ENCODE data around the gene LRCOL1.

LRCOL1 gene

DNA sequence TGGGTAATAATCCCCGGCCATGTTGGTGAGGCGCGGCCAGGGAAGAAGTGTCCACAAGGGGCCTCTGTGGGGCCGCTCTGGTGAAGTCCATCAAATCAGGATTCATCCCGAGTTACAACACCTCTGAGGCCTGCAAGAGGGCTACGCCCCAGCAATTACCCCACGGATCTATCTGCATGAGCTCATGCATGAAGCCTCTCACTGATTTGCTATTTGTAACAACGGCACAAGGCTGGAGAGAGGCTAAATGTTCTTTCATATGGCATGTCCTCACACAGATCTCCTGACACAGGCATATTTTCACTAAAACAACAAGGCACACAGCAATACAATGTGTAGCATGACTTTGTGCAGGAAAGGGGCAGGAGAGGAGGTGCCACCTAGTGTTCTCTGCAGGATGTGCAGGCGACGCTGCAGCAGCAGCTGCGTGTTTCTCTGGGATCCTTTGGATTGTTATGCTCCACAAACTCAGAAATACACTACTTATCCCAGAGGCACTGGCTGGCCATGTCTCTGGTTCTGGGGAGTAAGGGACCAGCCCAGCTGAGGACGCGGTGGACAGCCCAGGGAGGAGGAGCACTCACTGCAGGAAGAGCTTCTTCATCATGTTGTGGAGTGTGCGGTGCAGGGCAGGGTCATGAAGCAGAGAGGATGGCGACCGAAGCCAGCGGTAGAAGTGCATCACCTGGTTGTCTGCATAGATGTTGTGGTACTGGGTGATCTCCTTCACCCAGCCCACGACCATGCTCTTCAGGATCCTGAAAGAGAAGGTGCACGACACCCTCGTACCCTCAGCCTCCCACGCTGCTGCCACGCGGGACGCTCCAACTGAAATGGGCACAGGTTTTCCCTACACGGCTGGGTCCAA lies 28.4 kb upstream of the LRCOL1 start:
- Histone ChIP-seq H4K20me1 (ENCODE audit: low read depth, low read length) (no peaks in the 10 kb centered on the region), H3K4me3 (ENCODE audit: insufficient read depth, low read length, poor library complexity, severe bottlenecking) (no peak overlapping the region), H3K9me3 (ENCODE audit: insufficient read depth, low read length) (no peaks in the 10 kb centered on the region), H2AFZ (ENCODE audit: low read depth, low read length, severe bottlenecking) (no peak overlapping the region), H3K9ac (ENCODE audit: low read length) (no peak overlapping the region), H3K36me3 (ENCODE audit: low read length) (peaks cover 10% of the 10 kb centered on the region; the same call in 1 of the 2 replicates), H3K79me2 (ENCODE audit: insufficient read depth, low read length) (no peaks in the 10 kb centered on the region), H3K27ac (ENCODE audit: low read depth, low read length) (no peak overlapping the region), H3K9me2 (replicated peaks; ENCODE audit: insufficient read depth, low read length) (no peaks in the 10 kb centered on the region), H3F3A (ENCODE audit: insufficient read depth) (no peaks in the 10 kb centered on the region), H3K27me3 (ENCODE audit: low read length) (no peaks in the 10 kb centered on the region), H3K4me2 (ENCODE audit: low read depth, low read length, poor library complexity, severe bottlenecking) (no peak overlapping the region)
- TF ChIP-seq, protein P1, sequence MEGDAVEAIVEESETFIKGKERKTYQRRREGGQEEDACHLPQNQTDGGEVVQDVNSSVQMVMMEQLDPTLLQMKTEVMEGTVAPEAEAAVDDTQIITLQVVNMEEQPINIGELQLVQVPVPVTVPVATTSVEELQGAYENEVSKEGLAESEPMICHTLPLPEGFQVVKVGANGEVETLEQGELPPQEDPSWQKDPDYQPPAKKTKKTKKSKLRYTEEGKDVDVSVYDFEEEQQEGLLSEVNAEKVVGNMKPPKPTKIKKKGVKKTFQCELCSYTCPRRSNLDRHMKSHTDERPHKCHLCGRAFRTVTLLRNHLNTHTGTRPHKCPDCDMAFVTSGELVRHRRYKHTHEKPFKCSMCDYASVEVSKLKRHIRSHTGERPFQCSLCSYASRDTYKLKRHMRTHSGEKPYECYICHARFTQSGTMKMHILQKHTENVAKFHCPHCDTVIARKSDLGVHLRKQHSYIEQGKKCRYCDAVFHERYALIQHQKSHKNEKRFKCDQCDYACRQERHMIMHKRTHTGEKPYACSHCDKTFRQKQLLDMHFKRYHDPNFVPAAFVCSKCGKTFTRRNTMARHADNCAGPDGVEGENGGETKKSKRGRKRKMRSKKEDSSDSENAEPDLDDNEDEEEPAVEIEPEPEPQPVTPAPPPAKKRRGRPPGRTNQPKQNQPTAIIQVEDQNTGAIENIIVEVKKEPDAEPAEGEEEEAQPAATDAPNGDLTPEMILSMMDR (IDR thresholded peaks at IDR 0.05; ENCODE audit: insufficient read depth, low read length, poor library complexity, severe bottlenecking), result peak; percentile 46
- no peak for TF ChIP-seq EZH2phosphoT487 (conservative IDR thresholded peaks at IDR 0.05; ENCODE audit: low read length)

DNA sequence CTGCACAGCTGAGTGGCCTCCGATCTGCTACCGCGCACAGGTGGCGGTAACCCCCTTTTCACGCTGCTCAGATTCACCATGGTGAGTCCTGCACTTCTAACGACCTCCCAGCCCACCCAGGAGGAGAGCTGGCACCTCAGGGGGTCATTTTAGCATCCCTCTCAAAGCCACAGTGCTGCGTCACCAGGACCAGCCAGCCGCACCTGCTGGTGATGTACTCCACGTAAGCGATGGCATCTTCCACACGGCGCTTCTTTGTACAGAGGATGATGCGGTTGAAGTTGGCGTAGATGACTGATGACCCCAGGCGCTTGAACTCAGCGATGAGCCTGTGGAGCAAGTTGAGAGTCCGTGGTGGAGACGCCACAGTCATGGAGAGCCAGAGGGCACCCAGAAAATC lies 27.4 kb upstream of the LRCOL1 start:
- no peaks in the 10 kb centered on the region for H3K9me3 ChIP-seq (ENCODE audit: insufficient read depth, low read length)
- TF ChIP-seq EZH2phosphoT487 (conservative IDR thresholded peaks at IDR 0.05; ENCODE audit: low read length), result no peak
- TF ChIP-seq, protein P1 (IDR thresholded peaks at IDR 0.05; ENCODE audit: insufficient read depth, low read length, poor library complexity, severe bottlenecking), result no peak
- no peaks in the 10 kb centered on the region for H3K27me3 ChIP-seq (ENCODE audit: low read length)
- no peak overlapping the region for H3K4me3 ChIP-seq (ENCODE audit: insufficient read depth, low read length, poor library complexity, severe bottlenecking)
- H2AFZ ChIP-seq (ENCODE audit: low read depth, low read length, severe bottlenecking), result no peak overlapping the region
- H3K27ac ChIP-seq (ENCODE audit: low read depth, low read length), result no peak overlapping the region
- no peaks in the 10 kb centered on the region for H4K20me1 ChIP-seq (ENCODE audit: low read depth, low read length)
- H3K79me2 ChIP-seq (ENCODE audit: insufficient read depth, low read length), result no peaks in the 10 kb centered on the region
- H3F3A ChIP-seq (ENCODE audit: insufficient read depth), result no peaks in the 10 kb centered on the region
- peaks cover 10% of the 10 kb centered on the region; the same call in 1 of the 2 replicates for H3K36me3 ChIP-seq (ENCODE audit: low read length)
- H3K4me2 ChIP-seq (ENCODE audit: low read depth, low read length, poor library complexity, severe bottlenecking), result no peak overlapping the region
- H3K9me2 ChIP-seq (replicated peaks; ENCODE audit: insufficient read depth, low read length), result no peaks in the 10 kb centered on the region
- no peak overlapping the region for H3K9ac ChIP-seq (ENCODE audit: low read length)

DNA sequence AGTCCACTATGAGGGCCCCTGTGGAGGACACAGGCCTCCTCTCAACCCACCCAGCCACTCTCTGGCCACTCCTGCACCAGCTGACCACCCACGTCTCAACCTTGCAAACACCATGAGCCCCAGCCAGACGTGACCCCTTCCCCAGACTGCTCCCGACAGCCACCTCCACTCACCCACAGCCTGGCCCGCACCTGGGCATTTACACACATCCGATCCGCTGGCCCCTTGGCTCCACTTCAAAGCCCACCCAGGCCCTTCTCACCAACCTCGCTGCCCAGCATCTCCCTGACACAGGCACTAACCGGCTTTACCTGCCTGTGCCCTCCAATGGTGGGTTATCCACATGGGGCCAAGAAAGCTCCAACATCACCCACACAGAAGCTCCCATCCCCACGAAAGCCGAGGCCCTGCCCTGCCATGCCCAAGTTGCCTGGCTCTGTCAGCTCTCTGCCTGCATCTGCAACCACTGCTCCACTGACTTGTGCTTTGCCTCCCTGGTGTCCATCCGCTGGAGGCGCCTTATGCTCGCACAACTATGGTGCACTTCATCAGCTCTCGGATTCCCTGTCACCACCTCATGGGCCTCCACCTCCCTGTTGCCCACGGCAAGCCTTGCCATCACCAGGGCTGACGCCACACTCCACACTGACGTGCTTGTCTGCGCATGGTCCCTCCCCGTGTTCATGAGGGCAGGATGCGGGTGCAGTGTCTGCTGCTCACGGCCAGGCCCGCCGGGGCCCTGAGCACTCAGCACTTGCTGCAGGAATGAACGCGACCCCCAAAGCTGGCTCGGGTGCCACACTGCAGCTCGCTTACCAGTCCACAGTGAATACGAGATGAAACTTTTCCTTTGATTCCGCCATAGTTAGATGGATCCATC lies 24.9 kb upstream of the LRCOL1 start:
- H3F3A ChIP-seq (ENCODE audit: insufficient read depth), result no peaks in the 10 kb centered on the region
- peaks cover 10% of the 10 kb centered on the region; the same call in 1 of the 2 replicates for H3K36me3 ChIP-seq (ENCODE audit: low read length)
- H3K9ac ChIP-seq (ENCODE audit: low read length), result no peak overlapping the region
- H3K4me2 ChIP-seq (ENCODE audit: low read depth, low read length, poor library complexity, severe bottlenecking), result no peak overlapping the region
- no peak overlapping the region for H3K4me3 ChIP-seq (ENCODE audit: insufficient read depth, low read length, poor library complexity, severe bottlenecking)
- H4K20me1 ChIP-seq (ENCODE audit: low read depth, low read length), result no peaks in the 10 kb centered on the region
- H3K9me3 ChIP-seq (ENCODE audit: insufficient read depth, low read length), result no peaks in the 10 kb centered on the region
- no peak overlapping the region for H3K27ac ChIP-seq (ENCODE audit: low read depth, low read length)
- TF ChIP-seq, protein P1 (IDR thresholded peaks at IDR 0.05; ENCODE audit: insufficient read depth, low read length, poor library complexity, severe bottlenecking), result no peak
- TF ChIP-seq EZH2phosphoT487 (conservative IDR thresholded peaks at IDR 0.05; ENCODE audit: low read length), result no peak
- H3K27me3 ChIP-seq (ENCODE audit: low read length), result no peaks in the 10 kb centered on the region
- H3K9me2 ChIP-seq (replicated peaks; ENCODE audit: insufficient read depth, low read length), result no peaks in the 10 kb centered on the region
- no peak overlapping the region for H2AFZ ChIP-seq (ENCODE audit: low read depth, low read length, severe bottlenecking)
- H3K79me2 ChIP-seq (ENCODE audit: insufficient read depth, low read length), result no peaks in the 10 kb centered on the region
